DND-41 (cell line): Measurements from ENCODE around the gene CLCNKB.
"Not testable (repeated sequence)": the region's sequence is repeated elsewhere in the genome, so short reads cannot be mapped to it uniquely, and the experiment has no call there.

ENCODE experiments used
- ATAC-seq: fragments of 200-7000 bp; cut with Tn5 transposase; 3 replicates; pipeline ENCODE4 v1.9.1; 2021; ENCODE audit warnings: low read depth; ENCODE audit not compliant: insufficient read depth
- DNase-seq: peaks from one replicate; pipeline ENCODE4 v3.0.0-alpha.2; 2020
- H2AFZ ChIP-seq: 2 replicates; pipeline ENCODE4 v1.6.0; 2012; ENCODE audit warnings: low read depth, low read length
- H3K27ac ChIP-seq: 2 replicates; pipeline ENCODE4 v1.5.1; 2012; ENCODE audit warnings: low read length, inconsistent platforms
- H3K27me3 ChIP-seq: fragments of 200-600 bp; sonication (generic); 2 replicates; pipeline ENCODE4 v1.6.0; 2012; ENCODE audit warnings: low read length, mild to moderate bottlenecking, inconsistent platforms; ENCODE audit not compliant: insufficient read depth, poor library complexity
- H3K36me3 ChIP-seq: 2 replicates; pipeline ENCODE4 v1.5.1; 2012; ENCODE audit warnings: low read length, inconsistent platforms; ENCODE audit not compliant: insufficient read depth
- H3K4me1 ChIP-seq: 2 replicates; pipeline ENCODE4 v1.5.1; 2012; ENCODE audit warnings: mild to moderate bottlenecking, low read length; ENCODE audit not compliant: insufficient read depth
- H3K4me2 ChIP-seq: 2 replicates; pipeline ENCODE4 v1.6.0; 2012; ENCODE audit warnings: mild to moderate bottlenecking, moderate library complexity, low read length, inconsistent platforms; ENCODE audit not compliant: insufficient read depth
- H3K4me3 ChIP-seq, 2 experiments: fragments of 200-600 bp in 1 of 2; shearing (Covaris generic) in 1 of 2; 2 replicates each; pipeline ENCODE4 v1.5.1; 2012 to 2016; ENCODE audit warnings: inconsistent platforms in 2 of 2, low read length in 2 of 2, mild to moderate bottlenecking in 2 of 2, low read depth in 1 of 2, moderate library complexity in 1 of 2
- H3K79me2 ChIP-seq: 2 replicates; pipeline ENCODE4 v1.6.0; 2012; ENCODE audit warnings: low read length, inconsistent platforms; ENCODE audit not compliant: insufficient read depth
- H3K9ac ChIP-seq: 2 replicates; pipeline ENCODE4 v1.6.0; 2012; ENCODE audit warnings: low read depth, mild to moderate bottlenecking, inconsistent platforms, low read length, moderate library complexity
- H3K9me3 ChIP-seq: 2 replicates; pipeline ENCODE4 v1.5.1; 2012; ENCODE audit warnings: low read length, moderate library complexity, mild to moderate bottlenecking, inconsistent platforms; ENCODE audit not compliant: insufficient read depth, severe bottlenecking
- H4K20me1 ChIP-seq: 2 replicates; pipeline ENCODE4 v1.6.0; 2012; ENCODE audit warnings: low read length; ENCODE audit not compliant: insufficient read depth
- EZH2 ChIP-seq: IDR thresholded peaks from 3 replicates; pipeline ENCODE4 v1.6.1; 2012; ENCODE audit warnings: borderline replicate concordance, low read depth, mild to moderate bottlenecking, moderate library complexity, low read length, inconsistent platforms; ENCODE audit not compliant: severe bottlenecking
- TF ChIP-seq, protein P1 (sequence below): IDR thresholded peaks from 2 replicates; pipeline ENCODE4 v1.5.1; 2012; ENCODE audit warnings: borderline replicate concordance, low read length, moderate library complexity, mild to moderate bottlenecking; ENCODE audit not compliant: poor library complexity, severe bottlenecking; ENCODE audit errors: extremely low read depth

The CLCNKB gene

GRCh38 chr1:16020325-16020724 is 23.3 kb upstream of the CLCNKB start:
- no peak overlapping the region for H3K4me2 ChIP-seq
- no peak overlapping the region for H3K9ac ChIP-seq
- H2AFZ ChIP-seq, result no peak overlapping the region
- no peaks in the 10 kb centered on the region for H3K36me3 ChIP-seq
- no peak overlapping the region for H3K4me3 ChIP-seq
- no peak overlapping the region for H3K27ac ChIP-seq
- H3K79me2 ChIP-seq, result no peaks in the 10 kb centered on the region
- ATAC-seq (no peak), DNase-seq (no peak)
- no peak for TF ChIP-seq EZH2
- TF ChIP-seq, protein P1, sequence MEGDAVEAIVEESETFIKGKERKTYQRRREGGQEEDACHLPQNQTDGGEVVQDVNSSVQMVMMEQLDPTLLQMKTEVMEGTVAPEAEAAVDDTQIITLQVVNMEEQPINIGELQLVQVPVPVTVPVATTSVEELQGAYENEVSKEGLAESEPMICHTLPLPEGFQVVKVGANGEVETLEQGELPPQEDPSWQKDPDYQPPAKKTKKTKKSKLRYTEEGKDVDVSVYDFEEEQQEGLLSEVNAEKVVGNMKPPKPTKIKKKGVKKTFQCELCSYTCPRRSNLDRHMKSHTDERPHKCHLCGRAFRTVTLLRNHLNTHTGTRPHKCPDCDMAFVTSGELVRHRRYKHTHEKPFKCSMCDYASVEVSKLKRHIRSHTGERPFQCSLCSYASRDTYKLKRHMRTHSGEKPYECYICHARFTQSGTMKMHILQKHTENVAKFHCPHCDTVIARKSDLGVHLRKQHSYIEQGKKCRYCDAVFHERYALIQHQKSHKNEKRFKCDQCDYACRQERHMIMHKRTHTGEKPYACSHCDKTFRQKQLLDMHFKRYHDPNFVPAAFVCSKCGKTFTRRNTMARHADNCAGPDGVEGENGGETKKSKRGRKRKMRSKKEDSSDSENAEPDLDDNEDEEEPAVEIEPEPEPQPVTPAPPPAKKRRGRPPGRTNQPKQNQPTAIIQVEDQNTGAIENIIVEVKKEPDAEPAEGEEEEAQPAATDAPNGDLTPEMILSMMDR, result no peak
- no peaks in the 10 kb centered on the region for H3K4me1 ChIP-seq
- H4K20me1 ChIP-seq, result peaks cover 6% of the 10 kb centered on the region
- H3K9me3 ChIP-seq, result no peaks in the 10 kb centered on the region
- peaks cover 17% of the 10 kb centered on the region for H3K27me3 ChIP-seq

DNA sequence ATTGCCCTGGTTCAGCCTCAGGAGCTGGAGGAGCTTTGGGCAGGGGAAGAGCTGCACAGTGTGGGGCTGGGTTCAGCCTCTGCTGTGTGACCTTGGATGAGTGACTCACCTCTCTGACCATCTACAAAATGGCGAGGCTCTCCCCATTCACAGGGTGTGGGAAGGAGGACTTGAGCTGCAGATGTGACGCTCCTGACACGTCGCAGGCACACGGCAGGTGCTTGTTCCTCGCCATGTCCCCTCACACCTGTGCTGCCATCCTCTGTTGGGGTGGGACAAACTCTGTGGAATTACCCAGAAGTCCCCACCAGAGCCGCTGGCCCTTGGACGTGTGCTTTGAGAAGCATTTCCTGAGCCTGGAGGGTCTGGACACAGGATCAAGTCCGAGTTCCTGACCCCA is 22.7 kb upstream of the CLCNKB start:
- not testable (repeated sequence) for ATAC-seq, H3K36me3 ChIP-seq, H4K20me1 ChIP-seq, H3K9ac ChIP-seq, H3K4me1 ChIP-seq, DNase-seq, H2AFZ ChIP-seq, H3K27ac ChIP-seq, H3K4me3 ChIP-seq, H3K9me3 ChIP-seq, H3K79me2 ChIP-seq, H3K4me2 ChIP-seq
- H3K27me3 ChIP-seq, result peaks cover 17% of the 10 kb centered on the region

GRCh38 chr1:16021681-16022080 is 21.9 kb upstream of the CLCNKB start, which contains the start of gene CLCNKA:
CLCNKA (plus strand) TSS chr1:16022036; CDS start chr1:16022620, 584 bp downstream.
- no peak within 1 kb of the TSS for H3K4me3 ChIP-seq
- ATAC-seq (no peak), DNase-seq (no peak)
- H3K79me2 ChIP-seq, result no peaks in the 10 kb centered on the region
- H3K4me1 ChIP-seq, result no peaks in the 10 kb centered on the region
- H3K27ac ChIP-seq, result no peak within 1 kb of the TSS
- H4K20me1 ChIP-seq, result peaks cover 6% of the 10 kb centered on the region
- no peak within 1 kb of the TSS for H3K4me2 ChIP-seq
- no peaks in the 10 kb centered on the region for H3K36me3 ChIP-seq
- no peak for TF ChIP-seq EZH2
- TF ChIP-seq, protein P1, result no peak
- no peak within 1 kb of the TSS for H3K9ac ChIP-seq
- no peak within 1 kb of the TSS for H2AFZ ChIP-seq
- H3K27me3 ChIP-seq, result peaks cover 17% of the 10 kb centered on the region
- no peaks in the 10 kb centered on the region for H3K9me3 ChIP-seq

- ATAC-seq (no peak), DNase-seq (no peak)
- Histone ChIP-seq H2AFZ (no peak overlapping the region), H3K4me2 (no peak overlapping the region), H3K4me3 (no peak overlapping the region), H3K27ac (no peak overlapping the region), H3K4me1 (no peaks in the 10 kb centered on the region), H3K9me3 (no peaks in the 10 kb centered on the region), H3K27me3 (peaks cover 17% of the 10 kb centered on the region), H4K20me1 (peaks cover 6% of the 10 kb centered on the region), H3K9ac (no peak overlapping the region), H3K79me2 (no peaks in the 10 kb centered on the region), H3K36me3 (no peaks in the 10 kb centered on the region)
- TF ChIP-seq EZH2, result no peak
- TF ChIP-seq, protein P1, result no peak
Measured at GRCh38 chr1:16022393-16022792, 21.2 kb upstream of the CLCNKB start.
